PC-3 (cell line): ENCODE measurements around the gene KCNJ6. TPM values are rescaled to one million over a fixed set of nuclear protein-coding genes. Genes with fewer than 3 reads are reported as not detected.
"Not testable (repeated sequence)": the region's sequence is repeated elsewhere in the genome, so short reads cannot be mapped to it uniquely, and the experiment has no call there.

Source experiments
- ATAC-seq: fragments of 200-7000 bp; cut with Tn5 transposase; 2 replicates; pipeline ENCODE4 v1.9.1; 2020; ENCODE audit warnings: mild to moderate bottlenecking, moderate library complexity
- BruUV-seq: library from RNA; stranded (reverse); fragments of 400-500 nt; replicated peaks from 2 replicates; lab custom pipeline; 2021; lab: Mats Ljungman, UMichigan
- CTCF ChIA-PET: fragments of 300-600 bp; sonication (Branson Sonifier 250); formaldehyde crosslinking; loops from one replicate; lab custom pipeline; 2022; ENCODE audit warnings: antibody characterized with exemption; lab: Charles Lee
- POLR2A ChIA-PET: fragments of 300-600 bp; sonication (Branson Sonifier 250); formaldehyde crosslinking; loops from one replicate; lab custom pipeline; 2022; ENCODE audit warnings: antibody characterized with exemption; ENCODE audit not compliant: unreplicated experiment; lab: Charles Lee
- DNase-seq: peaks from one replicate; pipeline ENCODE4 v3.0.0-alpha.2; 2015
- H2AFZ ChIP-seq: fragments of 300-600 bp; sonication (generic); 2 replicates; pipeline ENCODE4 v1.6.0; 2016; ENCODE audit warnings: antibody characterized with exemption, low read length
- H3F3A ChIP-seq: fragments of 300-600 bp; sonication (generic); one replicate; pipeline ENCODE4 v1.6.0; 2017; ENCODE audit warnings: antibody characterized with exemption, low read length, control low read depth, mild to moderate bottlenecking; ENCODE audit not compliant: unreplicated experiment
- H3K27ac ChIP-seq: fragments of 300-600 bp; sonication (generic); 2 replicates; pipeline ENCODE4 v1.5.1; 2016; ENCODE audit warnings: mild to moderate bottlenecking, low read length
- H3K27me3 ChIP-seq: fragments of 300-600 bp; sonication (generic); 2 replicates; pipeline ENCODE4 v1.6.1; 2016; ENCODE audit warnings: low read length, mixed read lengths
- H3K36me3 ChIP-seq: fragments of 300-600 bp; sonication (generic); 2 replicates; pipeline ENCODE4 v1.6.1; 2016; ENCODE audit warnings: low read depth, mixed run types, low read length, mixed read lengths
- H3K4me1 ChIP-seq: fragments of 300-600 bp; sonication (generic); 2 replicates; pipeline ENCODE4 v1.5.1; 2016; ENCODE audit warnings: low read length; ENCODE audit not compliant: insufficient read depth
- H3K4me2 ChIP-seq: fragments of 300-600 bp; sonication (generic); 2 replicates; pipeline ENCODE4 v1.6.0; 2016; ENCODE audit warnings: low read length
- H3K4me3 ChIP-seq: fragments of 300-600 bp; sonication (generic); 2 replicates; pipeline ENCODE4 v1.5.1; 2016; ENCODE audit warnings: mild to moderate bottlenecking, low read length, mixed read lengths
- H3K79me2 ChIP-seq: fragments of 300-600 bp; sonication (generic); 2 replicates; pipeline ENCODE4 v1.6.1; 2017; ENCODE audit warnings: low read length, mixed read lengths
- H3K9ac ChIP-seq: fragments of 300-600 bp; sonication (generic); 2 replicates; pipeline ENCODE4 v1.6.0; 2016; ENCODE audit warnings: mild to moderate bottlenecking, low read length
- H3K9me2 ChIP-seq: fragments of 300-600 bp; sonication (generic); replicated peaks from 2 replicates; pipeline ENCODE4 v1.6.1; 2016; ENCODE audit warnings: mixed run types, low read length, mixed read lengths
- H3K9me3 ChIP-seq: fragments of 300-600 bp; sonication (generic); 2 replicates; pipeline ENCODE4 v1.6.1; 2016; ENCODE audit warnings: low read length, mixed read lengths
- H4K20me1 ChIP-seq: fragments of 300-600 bp; sonication (generic); 2 replicates; pipeline ENCODE4 v1.6.1; 2016; ENCODE audit warnings: low read length, mixed read lengths
- EZH2 ChIP-seq: fragments of 300-600 bp; sonication (generic); IDR thresholded peaks from one replicate; pipeline ENCODE4 v1.6.1; 2017; ENCODE audit warnings: antibody characterized with exemption, mild to moderate bottlenecking, low read length; ENCODE audit not compliant: unreplicated experiment
- EZH2phosphoT487 ChIP-seq: fragments of 300-600 bp; sonication (generic); IDR thresholded peaks from 2 replicates; pipeline ENCODE4 v1.6.1; 2018; ENCODE audit warnings: mild to moderate bottlenecking, antibody characterized with exemption, low read length, borderline replicate concordance
- intact Hi-C: fragments of 100-400 bp; cut with micrococcal nuclease; formaldehyde crosslinking; loops from 2 replicates; pipeline ENCODE4 v1.9.0; 2023
- total RNA-seq: library from RNA; depleted of rRNA; stranded (reverse); fragments of >200 nt; gene quantifications from 2 replicates; pipeline ENCODE4 v1.2.3, GENCODE V29; 2014
- TF ChIP-seq, protein P1 (sequence below): fragments of 300-600 bp; sonication (generic); conservative IDR thresholded peaks from 2 replicates; pipeline ENCODE4 v1.5.1; 2017; ENCODE audit warnings: antibody characterized with exemption, low read depth, mild to moderate bottlenecking, low read length

KCNJ6 gene
- total RNA-seq, 1 experiment from 2014 or later: not detected

DNA sequence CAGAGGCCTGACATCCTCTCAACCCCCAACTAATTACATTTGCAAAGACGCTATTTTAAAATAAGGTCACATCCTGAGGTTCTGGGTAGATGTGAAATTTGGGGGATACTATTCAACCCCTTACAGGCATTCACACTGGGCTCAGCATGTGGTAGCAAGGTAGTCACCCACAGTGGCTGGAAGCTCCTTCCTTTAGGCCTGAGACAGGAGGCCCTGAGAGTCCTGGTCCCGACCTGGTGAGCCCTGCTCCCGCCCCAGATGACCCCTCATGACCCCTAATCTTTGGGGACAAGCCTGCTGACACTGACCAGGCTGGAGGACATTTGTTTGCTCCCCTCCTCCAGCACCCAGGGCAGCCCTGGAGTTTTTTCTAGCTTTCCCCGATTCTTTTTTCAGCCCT is 323.8 kb downstream of the KCNJ6 start:
- ATAC-seq (no peak), DNase-seq (no peak)
- Histone ChIP-seq H3K4me1 (no peaks in the 10 kb centered on the region), H3K27ac (no peak overlapping the region), H3K4me2 (no peak overlapping the region), H3K27me3 (no peaks in the 10 kb centered on the region; the same call in none of the 2 replicates), H4K20me1 (no peaks in the 10 kb centered on the region), H3K36me3 (no peaks in the 10 kb centered on the region), H3F3A (no peaks in the 10 kb centered on the region), H3K4me3 (no peak overlapping the region), H3K79me2 (no peaks in the 10 kb centered on the region), H3K9me3 (no peaks in the 10 kb centered on the region), H3K9me2 (no peaks in the 10 kb centered on the region), H2AFZ (no peak overlapping the region), H3K9ac (no peak overlapping the region)
- ChIA-PET CTCF (no interaction called here), POLR2A (no interaction called here)
- BruUV-seq: no TSS peak
- TF ChIP-seq, protein P1, sequence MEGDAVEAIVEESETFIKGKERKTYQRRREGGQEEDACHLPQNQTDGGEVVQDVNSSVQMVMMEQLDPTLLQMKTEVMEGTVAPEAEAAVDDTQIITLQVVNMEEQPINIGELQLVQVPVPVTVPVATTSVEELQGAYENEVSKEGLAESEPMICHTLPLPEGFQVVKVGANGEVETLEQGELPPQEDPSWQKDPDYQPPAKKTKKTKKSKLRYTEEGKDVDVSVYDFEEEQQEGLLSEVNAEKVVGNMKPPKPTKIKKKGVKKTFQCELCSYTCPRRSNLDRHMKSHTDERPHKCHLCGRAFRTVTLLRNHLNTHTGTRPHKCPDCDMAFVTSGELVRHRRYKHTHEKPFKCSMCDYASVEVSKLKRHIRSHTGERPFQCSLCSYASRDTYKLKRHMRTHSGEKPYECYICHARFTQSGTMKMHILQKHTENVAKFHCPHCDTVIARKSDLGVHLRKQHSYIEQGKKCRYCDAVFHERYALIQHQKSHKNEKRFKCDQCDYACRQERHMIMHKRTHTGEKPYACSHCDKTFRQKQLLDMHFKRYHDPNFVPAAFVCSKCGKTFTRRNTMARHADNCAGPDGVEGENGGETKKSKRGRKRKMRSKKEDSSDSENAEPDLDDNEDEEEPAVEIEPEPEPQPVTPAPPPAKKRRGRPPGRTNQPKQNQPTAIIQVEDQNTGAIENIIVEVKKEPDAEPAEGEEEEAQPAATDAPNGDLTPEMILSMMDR: no peak
- TF ChIP-seq EZH2phosphoT487: no peak
- TF ChIP-seq EZH2: no peak
- intact Hi-C loops: no loop called here

DNA sequence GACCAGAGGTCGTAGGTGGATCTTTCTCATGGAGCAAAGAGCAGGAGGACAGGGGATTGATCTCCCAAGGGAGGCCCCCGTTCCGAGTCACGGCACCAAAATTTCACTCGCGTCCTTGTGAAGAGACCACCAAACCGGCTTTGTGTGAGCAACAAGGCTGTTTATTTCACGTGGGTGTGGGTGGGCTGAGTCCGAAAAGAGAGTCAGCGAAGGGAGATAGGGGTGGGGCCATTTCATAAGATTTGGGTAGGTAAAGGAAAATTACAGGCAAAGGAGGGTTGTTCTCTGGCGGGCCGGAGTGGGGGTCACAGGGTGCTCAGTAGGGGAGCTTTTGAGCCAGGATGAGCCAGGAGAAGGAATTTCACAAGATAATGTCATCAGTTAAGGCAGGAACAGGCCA is 324.3 kb downstream of the KCNJ6 start:
- H3K27ac ChIP-seq, POLR2A ChIA-PET, H3K4me2 ChIP-seq, H3K9me2 ChIP-seq, H3K4me1 ChIP-seq, CTCF ChIA-PET, DNase-seq, H3K79me2 ChIP-seq, H4K20me1 ChIP-seq, intact Hi-C loops, H3K9ac ChIP-seq, H3K27me3 ChIP-seq, ATAC-seq, H3F3A ChIP-seq, H3K9me3 ChIP-seq, H2AFZ ChIP-seq, H3K36me3 ChIP-seq, H3K4me3 ChIP-seq, BruUV-seq: not testable (repeated sequence)

DNA sequence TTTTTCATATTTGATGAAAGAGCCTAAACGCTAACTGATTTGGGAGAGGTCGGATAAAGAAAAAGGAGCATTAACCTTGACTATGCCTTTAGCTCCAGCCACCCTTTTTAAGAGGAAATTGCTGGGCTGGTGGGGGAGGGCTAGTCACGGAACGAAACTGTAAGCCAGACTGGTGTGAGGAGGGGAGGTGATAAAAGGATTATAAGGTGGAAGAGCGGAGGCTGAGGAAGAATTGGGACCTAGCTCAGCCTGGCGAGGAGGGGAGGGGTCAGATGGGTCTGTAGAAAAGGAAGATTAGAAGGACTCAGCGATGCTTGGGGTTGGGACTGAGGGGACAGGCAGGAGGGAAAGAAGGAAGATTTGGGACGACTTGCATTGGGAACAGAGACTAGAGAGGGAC is 325.4 kb downstream of the KCNJ6 start:
- H3K9ac ChIP-seq, H3K9me2 ChIP-seq, H3K4me2 ChIP-seq, CTCF ChIA-PET, H2AFZ ChIP-seq, H3K36me3 ChIP-seq, H3K4me3 ChIP-seq, H3K27me3 ChIP-seq, ATAC-seq, H3K9me3 ChIP-seq, H4K20me1 ChIP-seq, H3K27ac ChIP-seq, BruUV-seq, intact Hi-C loops, POLR2A ChIA-PET, H3F3A ChIP-seq, H3K79me2 ChIP-seq, H3K4me1 ChIP-seq, DNase-seq: not testable (repeated sequence)

DNA sequence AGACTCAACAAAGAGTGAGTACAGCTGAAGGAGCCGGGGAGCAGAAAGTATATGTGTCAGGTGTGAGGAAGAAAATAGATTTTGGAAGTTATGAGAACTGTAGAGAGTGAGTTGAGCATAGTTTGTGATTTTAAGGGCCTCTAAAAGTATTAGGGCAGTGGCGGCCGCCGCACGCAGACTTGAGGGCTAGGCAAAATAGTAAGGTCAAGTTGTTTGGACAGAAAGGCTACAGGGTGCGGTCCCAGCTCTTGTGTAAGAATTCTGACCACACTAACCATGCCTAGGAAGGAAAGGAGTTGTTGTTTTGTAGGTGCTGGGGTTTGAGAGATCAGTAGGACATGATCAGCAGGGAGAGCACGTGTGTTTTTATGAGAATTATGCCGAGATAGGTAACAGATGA is 327.6 kb downstream of the KCNJ6 start:
- H3F3A ChIP-seq, H4K20me1 ChIP-seq, H3K9me2 ChIP-seq, H3K27me3 ChIP-seq, H3K27ac ChIP-seq, H3K36me3 ChIP-seq, H3K4me2 ChIP-seq, H3K79me2 ChIP-seq, H3K9ac ChIP-seq, H2AFZ ChIP-seq, BruUV-seq, ATAC-seq, DNase-seq, H3K9me3 ChIP-seq, CTCF ChIA-PET, H3K4me3 ChIP-seq, H3K4me1 ChIP-seq, POLR2A ChIA-PET: not testable (repeated sequence)
- intact Hi-C loops: loop anchor here (10.0 kb wide), 1 partner anchor 404 kb away; no protein-coding TSS in a partner anchor
